Suprapubic skin (tissue), 4 donors: ENCODE results near the gene FTSJ1. TPM values are rescaled to one million over a fixed set of nuclear protein-coding genes. Genes with fewer than 3 reads are reported as not detected.

Experiments used
- DNase-seq, 2 donors: peaks; one replicate each; pipeline ENCODE4 v3.0.0-alpha.2; 2019; ENCODE audit warnings: low spot score in 2 of 2
- H3K27ac ChIP-seq: fragments of 200-600 bp; sonication (generic); one replicate; pipeline ENCODE4 v1.5.1; 2019
- H3K27me3 ChIP-seq: fragments of 200-600 bp; sonication (generic); one replicate; pipeline ENCODE4 v1.5.1; 2019
- H3K36me3 ChIP-seq: fragments of 200-600 bp; sonication (generic); one replicate; pipeline ENCODE4 v1.5.1; 2019
- H3K4me1 ChIP-seq: fragments of 200-600 bp; sonication (generic); one replicate; pipeline ENCODE4 v1.5.1; 2019
- H3K4me3 ChIP-seq: fragments of 200-600 bp; sonication (generic); one replicate; pipeline ENCODE4 v1.5.1; 2019; ENCODE audit warnings: mild to moderate bottlenecking
- H3K9me3 ChIP-seq: fragments of 200-600 bp; sonication (generic); one replicate; pipeline ENCODE4 v1.5.1; 2019
- EP300 ChIP-seq: sonication (generic); formaldehyde crosslinking; IDR thresholded peaks from one replicate; pipeline ENCODE4 v1.6.1; 2017; ENCODE audit warnings: antibody characterized with exemption
- POLR2A ChIP-seq, 2 donors: fragments of 450-650 bp; IDR thresholded peaks; one replicate each; pipeline ENCODE4 v1.6.1; 2017; ENCODE audit warnings: antibody characterized with exemption in 2 of 2, mild to moderate bottlenecking in 2 of 2, moderate library complexity in 2 of 2
- POLR2AphosphoS5 ChIP-seq, 3 donors: sonication (generic); formaldehyde crosslinking; IDR thresholded peaks; one replicate each; pipeline ENCODE4 v1.6.1; 2017; ENCODE audit warnings: antibody characterized with exemption in 3 of 3
- WGBS: methylation state at CpG from one replicate; pipeline ENCODE4 v1.1.5; 2018; 5-methylcytosine and 5-hydroxymethylcytosine counted together
- total RNA-seq, 4 donors: library from RNA; depleted of rRNA; stranded (reverse); fragments of >200 nt; gene quantifications; one replicate each; pipeline ENCODE4 v1.1.0, GENCODE V29; 2016
- TF ChIP-seq, protein P1 (sequence below), 2 donors: fragments of 200-600 bp in 1 of 2; fragments of 450-650 bp in 1 of 2; sonication (generic) in 1 of 2; IDR thresholded peaks; one replicate each; pipeline ENCODE4 v1.5.1; 2016 to 2019; ENCODE audit warnings: antibody characterized with exemption in 2 of 2, mild to moderate bottlenecking in 1 of 2, moderate library complexity in 1 of 2

FTSJ1 gene
- total RNA-seq, 4 donors from 2014 or later = 27.8 to 54.3 (median 47.9) TPM

DNA sequence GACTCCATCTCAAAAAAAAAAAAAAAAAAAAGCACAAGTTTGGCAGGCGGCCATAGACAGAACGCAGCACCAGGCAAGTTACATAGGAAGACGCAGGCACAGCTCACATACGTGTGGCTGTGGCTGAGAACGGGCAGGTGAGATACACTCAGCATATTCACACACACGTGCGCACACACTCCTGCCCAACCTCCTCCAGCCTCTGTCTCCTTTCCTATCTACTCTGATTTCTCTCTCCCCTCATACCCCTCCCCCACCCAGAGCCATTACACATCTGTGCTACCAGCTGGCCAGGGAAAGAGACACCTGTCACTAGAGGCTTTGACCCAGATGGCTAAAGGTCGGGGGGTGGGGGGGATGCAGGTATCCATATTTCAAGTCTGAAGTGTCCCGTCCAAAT is 3.8 kb upstream of the FTSJ1 start:
- 69% methylated on average over 9 of the region's 9 CpGs for WGBS
- H3K9me3 ChIP-seq = no peaks in the 10 kb centered on the region

DNA sequence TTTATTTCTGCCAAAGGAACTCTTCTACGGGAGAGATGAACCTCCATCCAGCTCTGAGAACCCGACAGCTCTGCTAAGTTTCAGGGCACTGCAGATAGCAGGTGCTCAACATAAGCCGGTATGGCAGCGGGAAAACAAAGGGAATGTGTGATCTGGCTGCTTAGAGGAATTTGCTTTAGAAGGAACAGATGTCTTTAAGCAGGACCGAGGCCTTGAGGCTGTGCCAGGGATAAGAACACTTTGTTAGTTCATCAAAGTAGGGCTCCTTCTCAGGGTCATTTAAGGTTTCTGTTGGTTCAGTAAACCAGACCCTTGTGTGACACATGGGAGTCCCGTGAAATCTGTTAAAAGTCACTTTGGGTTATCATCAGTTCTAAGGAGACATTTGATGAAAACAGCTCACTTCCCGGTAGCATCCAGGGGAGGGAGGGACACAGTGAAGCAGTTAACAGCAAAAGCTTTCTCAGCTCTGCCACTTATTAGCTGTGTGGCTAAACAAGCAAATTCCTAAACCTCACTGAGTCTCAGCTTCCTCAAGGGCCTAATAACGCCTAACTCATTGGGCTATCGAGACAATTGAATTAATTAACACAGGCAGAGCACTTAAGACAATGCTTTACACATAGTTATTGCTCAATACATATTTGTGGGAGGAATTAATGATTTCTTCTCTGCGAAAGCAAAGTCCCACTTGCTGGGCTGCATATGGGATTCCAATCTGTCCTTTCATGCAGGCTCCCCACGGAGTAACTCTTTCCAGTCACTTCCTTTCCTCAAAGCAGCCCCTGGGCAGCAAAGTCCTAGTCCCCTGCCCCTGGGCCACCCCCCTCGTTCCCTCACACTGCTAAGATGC is 2.9 kb upstream of the FTSJ1 start:
- Histone ChIP-seq H3K27me3 (no peaks in the 10 kb centered on the region), H3K36me3 (no peaks in the 10 kb centered on the region), H3K4me1 (peaks cover 11% of the 10 kb centered on the region), H3K27ac (no peak overlapping the region), H3K9me3 (no peaks in the 10 kb centered on the region), H3K4me3 (no peak overlapping the region)
- 69% methylated on average over 11 of the region's 12 CpGs for WGBS
- TF ChIP-seq POLR2A (IDR thresholded peaks at IDR 0.05) (no peak), POLR2AphosphoS5 (IDR thresholded peaks at IDR 0.05) (no peak), EP300 (no peak)
- TF ChIP-seq, protein P1, sequence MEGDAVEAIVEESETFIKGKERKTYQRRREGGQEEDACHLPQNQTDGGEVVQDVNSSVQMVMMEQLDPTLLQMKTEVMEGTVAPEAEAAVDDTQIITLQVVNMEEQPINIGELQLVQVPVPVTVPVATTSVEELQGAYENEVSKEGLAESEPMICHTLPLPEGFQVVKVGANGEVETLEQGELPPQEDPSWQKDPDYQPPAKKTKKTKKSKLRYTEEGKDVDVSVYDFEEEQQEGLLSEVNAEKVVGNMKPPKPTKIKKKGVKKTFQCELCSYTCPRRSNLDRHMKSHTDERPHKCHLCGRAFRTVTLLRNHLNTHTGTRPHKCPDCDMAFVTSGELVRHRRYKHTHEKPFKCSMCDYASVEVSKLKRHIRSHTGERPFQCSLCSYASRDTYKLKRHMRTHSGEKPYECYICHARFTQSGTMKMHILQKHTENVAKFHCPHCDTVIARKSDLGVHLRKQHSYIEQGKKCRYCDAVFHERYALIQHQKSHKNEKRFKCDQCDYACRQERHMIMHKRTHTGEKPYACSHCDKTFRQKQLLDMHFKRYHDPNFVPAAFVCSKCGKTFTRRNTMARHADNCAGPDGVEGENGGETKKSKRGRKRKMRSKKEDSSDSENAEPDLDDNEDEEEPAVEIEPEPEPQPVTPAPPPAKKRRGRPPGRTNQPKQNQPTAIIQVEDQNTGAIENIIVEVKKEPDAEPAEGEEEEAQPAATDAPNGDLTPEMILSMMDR (IDR thresholded peaks at IDR 0.05) = no peak
- no peak for DNase-seq

More for the DNA sequence above, 3.8 kb upstream of the FTSJ1 start:
- Histone ChIP-seq H3K36me3 (no peaks in the 10 kb centered on the region), H3K27ac (no peak overlapping the region), H3K4me3 (no peak overlapping the region), H3K4me1 (peaks cover 13% of the 10 kb centered on the region), H3K27me3 (no peaks in the 10 kb centered on the region)
- DNase-seq = no peak
- TF ChIP-seq, protein P1 (IDR thresholded peaks at IDR 0.05) = no peak
- TF ChIP-seq POLR2A (IDR thresholded peaks at IDR 0.05) (no peak), EP300 (no peak), POLR2AphosphoS5 (IDR thresholded peaks at IDR 0.05) (no peak)

DNA sequence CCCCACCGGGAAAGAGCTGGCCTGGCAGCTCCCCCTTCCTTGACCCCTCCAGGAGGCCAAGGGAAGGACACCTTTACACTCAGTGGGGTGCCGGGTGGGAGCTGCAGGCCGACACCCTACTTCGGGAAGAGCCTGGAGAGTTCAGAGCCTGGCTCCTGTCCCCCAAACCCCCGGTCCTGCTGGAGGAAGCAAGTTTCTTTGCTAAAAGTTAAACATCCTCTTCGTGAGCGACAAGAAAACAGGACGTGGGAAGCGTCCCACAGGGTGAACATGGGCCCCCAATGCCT is 2.4 kb upstream of the FTSJ1 start:
- WGBS = 78% methylated on average over 7 of the region's 9 CpGs
- Histone ChIP-seq H3K4me3 (no peak overlapping the region), H3K36me3 (no peaks in the 10 kb centered on the region), H3K27me3 (no peaks in the 10 kb centered on the region), H3K27ac (no peak overlapping the region), H3K4me1 (peaks cover 11% of the 10 kb centered on the region), H3K9me3 (no peaks in the 10 kb centered on the region)
- DNase-seq = no peak
- TF ChIP-seq POLR2A (IDR thresholded peaks at IDR 0.05) (no peak), POLR2AphosphoS5 (IDR thresholded peaks at IDR 0.05) (no peak), EP300 (no peak)
- TF ChIP-seq, protein P1 (IDR thresholded peaks at IDR 0.05) = no peak

DNA sequence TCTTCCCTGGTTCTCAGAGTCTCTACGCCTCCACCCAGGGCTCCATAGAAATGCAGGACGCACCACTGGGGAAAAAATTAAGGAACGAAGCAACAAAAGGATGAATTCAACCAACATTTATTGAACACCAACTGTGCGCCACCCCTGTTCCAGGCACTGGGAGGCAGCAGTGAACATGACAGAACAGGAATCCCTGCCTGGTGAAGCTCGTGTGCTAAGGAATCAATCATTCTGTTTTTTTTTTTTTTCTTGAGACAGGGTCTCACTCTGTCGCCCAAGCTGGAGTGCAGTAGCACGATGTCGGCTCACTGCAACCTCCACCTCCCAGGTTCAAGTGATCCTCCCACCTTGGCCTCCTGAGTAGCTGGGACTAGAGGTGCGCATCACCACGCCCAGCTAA is 1.9 kb upstream of the FTSJ1 start:
- Histone ChIP-seq H3K27me3 (no peaks in the 10 kb centered on the region), H3K27ac (no peak overlapping the region), H3K4me3 (no peak overlapping the region), H3K4me1 (peaks cover 11% of the 10 kb centered on the region), H3K36me3 (no peaks in the 10 kb centered on the region), H3K9me3 (no peaks in the 10 kb centered on the region)
- 62% methylated on average over 10 of the region's 10 CpGs for WGBS
- DNase-seq = no peak
- TF ChIP-seq POLR2AphosphoS5 (IDR thresholded peaks at IDR 0.05) (no peak), EP300 (no peak), POLR2A (IDR thresholded peaks at IDR 0.05) (no peak)
- TF ChIP-seq, protein P1 (IDR thresholded peaks at IDR 0.05) = no peak

DNA sequence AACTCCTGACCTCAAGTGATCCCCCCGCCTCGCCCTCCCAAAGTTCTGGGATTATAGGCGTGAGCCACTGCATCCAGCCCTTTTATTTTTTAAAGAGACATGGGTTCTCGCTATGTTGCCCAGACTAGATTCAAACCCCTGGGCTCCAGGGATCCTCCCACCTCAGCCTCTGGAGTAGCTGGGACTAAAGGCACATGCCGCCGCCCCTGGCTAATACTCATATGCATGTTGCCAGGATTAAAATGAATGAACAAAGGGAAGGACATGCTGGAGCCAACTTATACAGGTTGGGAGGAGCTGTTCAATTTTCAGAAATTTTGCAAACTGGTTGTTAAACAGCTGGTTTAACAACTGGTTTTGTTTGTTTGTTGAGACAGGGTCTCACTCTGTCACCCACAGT is 1.4 kb upstream of the FTSJ1 start:
- Histone ChIP-seq H3K4me3 (no peak overlapping the region), H3K27ac (no peak overlapping the region), H3K4me1 (peaks cover 11% of the 10 kb centered on the region), H3K9me3 (no peaks in the 10 kb centered on the region), H3K27me3 (no peaks in the 10 kb centered on the region), H3K36me3 (peaks cover 2% of the 10 kb centered on the region)
- TF ChIP-seq POLR2AphosphoS5 (IDR thresholded peaks at IDR 0.05) (no peak), POLR2A (IDR thresholded peaks at IDR 0.05) (no peak), EP300 (no peak)
- TF ChIP-seq, protein P1 (IDR thresholded peaks at IDR 0.05) = no peak
- WGBS = 70% methylated on average over 6 of the region's 6 CpGs
- DNase-seq = no peak
